ENCODE data around the gene HACD1.

The HACD1 gene

GRCh38 chr10:17578603-17579002, 38.6 kb downstream of the HACD1 start:
- DNase-seq = no peak

- DNase-seq = no peak
Measured at GRCh38 chr10:17576768-17577167, 40.4 kb downstream of the HACD1 start.

GRCh38 chr10:17564911-17565310, 52.3 kb downstream of the HACD1 start:
- no peak for DNase-seq

GRCh38 chr10:17563452-17563851, 53.7 kb downstream of the HACD1 start:
- DNase-seq = no peak

GRCh38 chr10:17562614-17563013, 54.6 kb downstream of the HACD1 start:
- DNase-seq = peak; percentile 70

GRCh38 chr10:17561111-17561510, 56.1 kb downstream of the HACD1 start:
- DNase-seq = no peak

- DNase-seq = no peak
Measured at GRCh38 chr10:17557459-17557858, 59.7 kb downstream of the HACD1 start.

- DNase-seq = peak; percentile 15
Measured at GRCh38 chr10:17548770-17549169, 68.4 kb downstream of the HACD1 start.

GRCh38 chr10:17548162-17548561, 69.0 kb downstream of the HACD1 start:
- no peak for DNase-seq

- peak; percentile 29 for DNase-seq
Measured at GRCh38 chr10:17547060-17547459, 70.1 kb downstream of the HACD1 start.

GRCh38 chr10:17544465-17544864, 72.7 kb downstream of the HACD1 start:
- DNase-seq = no peak
